SK-N-MC (cell line): ENCODE data around the gene DYNLT4.
"Not testable (repeated sequence)": the region's sequence is repeated elsewhere in the genome, so short reads cannot be mapped to it uniquely, and the experiment has no call there.

Experiments used
- EZH2 ChIP-seq: fragments of 200-600 bp; sonication (generic); IDR thresholded peaks from one replicate; pipeline ENCODE4 v1.6.1; 2017; ENCODE audit warnings: antibody characterized with exemption
- FOXP2 ChIP-seq: optimal IDR thresholded peaks from 2 replicates; pipeline ENCODE3; 2011; ENCODE audit warnings: mild to moderate bottlenecking, moderate library complexity; ENCODE audit not compliant: insufficient read depth; ENCODE audit errors: extremely low read length, control extremely low read depth
- POLR2AphosphoS5 ChIP-seq: IDR thresholded peaks from 2 replicates; pipeline ENCODE4 v1.6.1; 2012; ENCODE audit warnings: mild to moderate bottlenecking, low read depth, low read length, borderline replicate concordance

- not testable (repeated sequence) for TF ChIP-seq POLR2AphosphoS5, EZH2, FOXP2
Measured at GRCh38 chr1:44815926-44816325, 8.8 kb upstream of the DYNLT4 start.
